GM19099 (cell line): Measurements from ENCODE around the gene SEC62.

Source experiments
- POLR2A ChIP-seq: IDR thresholded peaks from 3 replicates; pipeline ENCODE4 v1.6.1; 2011; ENCODE audit warnings: low read depth; ENCODE audit not compliant: insufficient read length; ENCODE audit errors: extremely low read depth

Gene SEC62

DNA sequence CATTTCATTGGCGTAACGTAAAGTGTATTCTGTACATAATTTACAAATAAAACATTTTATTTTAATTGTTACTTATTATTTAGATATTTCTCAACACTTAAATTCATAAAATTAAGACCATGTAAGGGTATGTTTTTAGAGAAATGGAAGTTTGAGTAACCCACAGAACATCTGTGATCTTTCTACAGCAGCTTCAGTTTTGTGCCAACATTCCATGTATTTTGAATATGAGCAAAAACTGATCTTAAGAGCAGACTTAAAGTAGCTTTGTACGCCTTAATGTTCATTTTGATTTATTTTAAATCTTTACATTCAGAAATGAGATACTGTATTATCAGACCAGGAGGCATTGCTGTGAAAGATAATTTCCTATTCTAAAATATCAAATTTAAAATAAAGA is 27.2 kb downstream of the SEC62 start:
- TF ChIP-seq POLR2A: no peak

DNA sequence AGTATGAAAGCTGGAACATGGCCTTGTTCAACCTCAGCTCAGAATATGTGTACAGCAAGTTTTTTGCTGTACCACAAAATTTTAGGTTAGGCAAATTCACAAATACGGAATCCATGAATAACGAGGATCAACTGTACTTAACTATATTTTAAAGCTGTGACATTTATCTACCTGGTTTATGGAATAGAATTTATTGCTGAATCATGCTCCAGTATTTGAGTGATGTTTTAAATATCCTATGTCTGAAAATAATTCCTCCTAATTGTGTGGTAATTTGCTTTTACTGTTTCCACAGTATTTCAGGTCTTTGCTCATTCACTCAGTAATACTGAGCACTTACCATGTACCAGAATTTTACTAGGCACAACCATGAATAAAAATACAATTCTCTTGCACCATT is 29.5 kb downstream of the SEC62 start:
- no peak for TF ChIP-seq POLR2A

DNA sequence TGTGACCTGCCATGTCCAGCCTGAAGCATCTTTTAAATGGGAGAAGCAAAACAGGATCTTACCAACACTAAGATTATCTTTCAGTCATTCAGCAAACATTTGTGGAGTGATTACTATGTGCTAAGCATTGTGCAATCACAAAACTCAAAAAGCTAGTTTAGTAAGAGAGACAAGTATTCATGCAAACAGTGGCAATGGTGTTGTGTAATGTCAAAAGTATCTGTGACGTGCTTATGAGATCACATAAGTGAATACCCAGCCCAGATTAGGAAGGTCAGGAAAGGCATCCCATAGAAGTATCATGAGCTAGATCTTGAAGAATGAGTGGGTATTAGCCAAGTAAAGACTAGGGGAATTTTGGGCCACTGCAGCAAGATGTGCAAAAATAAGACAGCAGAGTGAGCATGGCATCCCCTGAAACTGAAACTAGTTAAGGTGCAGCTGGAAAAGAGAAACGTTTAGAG is 32.1 kb downstream of the SEC62 start:
- TF ChIP-seq POLR2A: no peak

DNA sequence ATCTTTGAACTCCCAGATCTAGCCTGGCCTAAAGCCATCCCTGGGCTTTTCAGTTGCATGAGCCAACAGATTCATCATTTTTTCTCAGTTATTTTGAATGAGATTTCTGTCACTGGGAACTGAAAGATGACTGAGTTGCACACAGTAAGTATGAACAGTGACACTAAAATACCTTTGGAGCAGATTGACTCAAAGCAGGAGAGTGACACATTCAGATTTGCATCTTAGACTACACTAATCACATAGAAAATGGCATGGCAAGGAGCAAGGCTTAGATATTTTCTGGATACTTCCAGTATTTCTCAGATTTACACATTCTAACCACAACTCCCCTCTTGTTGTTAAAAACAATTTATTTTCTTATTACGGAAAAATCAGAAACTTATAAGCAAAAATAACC is 32.8 kb downstream of the SEC62 start:
- no peak for TF ChIP-seq POLR2A

DNA sequence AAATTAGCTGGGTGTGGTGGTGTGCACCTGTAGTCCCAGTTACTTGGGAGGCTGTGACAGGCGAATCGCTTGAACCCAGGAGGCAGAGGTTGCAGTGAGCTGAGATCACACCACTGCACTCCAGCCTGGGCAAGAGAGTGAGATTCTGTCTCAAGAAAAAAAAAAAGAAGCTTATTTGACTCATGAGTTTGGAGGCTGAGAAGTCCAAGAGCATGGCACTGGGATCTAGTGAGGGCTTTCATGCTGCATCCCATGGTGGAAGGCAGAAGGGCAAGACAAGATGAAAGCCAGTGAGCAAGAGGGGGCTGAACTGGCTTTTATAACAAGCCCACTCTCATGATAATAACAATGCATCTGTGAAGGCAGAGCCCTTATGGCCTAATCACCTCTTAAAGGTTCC is 33.4 kb downstream of the SEC62 start:
- TF ChIP-seq POLR2A: no peak

DNA sequence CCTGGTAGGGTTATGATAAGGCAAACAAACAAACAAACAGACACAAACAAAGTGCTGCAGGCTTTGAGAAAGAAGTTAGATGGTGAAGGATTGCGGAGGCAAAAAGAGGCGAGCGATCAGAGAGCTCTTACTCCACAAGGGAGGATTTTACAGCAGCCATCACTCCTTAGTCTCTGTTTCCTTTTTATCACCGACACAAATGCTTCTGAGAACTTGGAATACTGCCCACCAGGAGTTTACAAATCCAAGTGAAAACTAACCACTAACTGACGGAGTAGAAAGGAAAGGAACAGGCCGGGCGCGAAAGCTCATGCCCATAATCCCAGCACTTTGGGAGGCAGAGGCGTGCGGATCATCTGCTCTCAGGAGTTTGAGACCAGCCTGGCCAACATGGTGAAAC is 35.6 kb downstream of the SEC62 start:
- no peak for TF ChIP-seq POLR2A

DNA sequence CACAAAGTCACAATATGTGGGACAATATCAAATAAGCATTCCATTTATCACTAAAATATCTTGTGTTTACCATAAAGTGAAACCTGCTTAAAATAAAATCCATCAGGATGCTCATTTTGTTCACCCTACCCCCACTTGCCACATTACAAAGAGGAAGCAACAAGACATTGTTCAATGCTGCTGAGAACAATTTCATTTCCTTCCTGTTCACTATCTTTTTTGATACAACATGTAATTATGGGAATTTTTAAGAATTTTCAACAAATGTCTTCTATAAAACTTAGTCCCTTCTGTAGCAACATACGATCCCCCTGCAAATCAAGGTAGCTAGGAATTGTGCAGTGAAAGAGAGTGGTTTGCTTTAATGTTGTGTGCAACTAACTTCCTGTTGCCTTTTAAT is 36.3 kb downstream of the SEC62 start:
- no peak for TF ChIP-seq POLR2A

DNA sequence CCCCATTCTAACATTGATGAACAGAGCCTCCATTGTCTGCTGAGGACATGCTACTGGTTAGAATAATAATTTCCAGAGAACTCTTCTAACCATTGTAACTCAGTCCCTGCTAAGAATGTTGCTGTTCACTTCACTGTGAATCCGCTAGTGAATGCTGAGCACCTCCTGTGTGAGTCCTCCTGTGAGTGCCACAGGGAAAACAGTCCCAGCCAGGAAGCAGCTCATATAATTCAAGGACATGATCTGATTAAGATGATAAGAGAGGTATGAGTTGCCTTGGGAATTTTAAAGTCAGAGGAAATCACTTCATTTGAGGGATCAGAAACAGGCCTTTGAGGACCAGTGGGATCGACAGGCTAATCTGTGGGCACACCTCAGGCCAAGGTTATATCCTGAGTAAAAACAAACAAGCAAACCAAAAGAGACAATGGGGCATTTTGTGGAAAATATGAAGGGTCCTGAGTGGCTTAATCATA is 37.3 kb downstream of the SEC62 start:
- TF ChIP-seq POLR2A: no peak

DNA sequence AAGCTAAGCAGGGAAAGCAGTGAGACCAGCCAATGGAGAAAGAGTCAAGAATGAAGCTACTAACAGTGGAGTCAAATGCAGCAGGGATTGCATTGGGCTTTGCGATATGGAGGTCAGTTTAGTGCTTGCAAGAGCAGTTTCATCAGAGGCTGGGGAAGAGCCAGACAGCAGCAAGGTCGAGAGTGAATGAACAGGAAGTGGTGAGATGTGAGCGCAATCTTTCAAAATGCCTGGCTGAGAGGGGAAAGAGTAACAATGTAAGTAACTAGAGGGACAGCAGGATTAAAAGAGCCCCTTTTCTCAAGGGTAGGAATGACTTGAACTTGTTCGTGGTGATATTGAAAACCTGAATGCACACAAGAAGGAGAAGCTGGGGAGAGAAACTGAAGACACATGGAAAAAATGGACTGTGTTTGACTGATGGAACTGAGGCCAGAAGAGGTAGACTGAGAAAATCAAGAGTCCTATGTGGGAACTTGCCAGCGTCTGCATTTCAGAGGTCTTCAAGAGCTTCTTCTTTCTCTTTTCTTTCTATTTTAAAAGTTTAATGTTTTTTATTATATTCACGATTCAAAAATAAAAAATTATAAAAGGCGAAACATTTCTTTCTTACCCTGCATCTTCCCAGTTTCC is 40.5 kb downstream of the SEC62 start:
- TF ChIP-seq POLR2A: no peak

DNA sequence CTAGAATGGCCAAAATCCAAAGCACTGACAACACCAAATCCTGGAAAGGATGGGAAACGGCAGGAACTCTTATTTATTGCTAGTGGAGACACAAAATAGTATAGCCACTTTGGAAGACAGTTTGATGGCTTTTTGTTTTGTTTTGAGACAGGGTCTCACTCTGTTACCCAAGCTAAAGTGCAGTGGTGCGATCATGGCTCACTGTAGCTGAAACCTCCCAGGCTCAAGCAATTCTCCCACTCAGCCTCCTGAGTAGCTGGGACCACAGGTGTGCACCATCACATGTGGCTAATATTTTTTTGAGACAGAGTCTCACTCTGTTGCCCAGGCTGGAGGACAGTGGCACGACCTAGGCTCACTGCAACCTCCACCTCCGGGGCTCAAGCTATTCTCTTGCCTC is 43.9 kb downstream of the SEC62 start:
- TF ChIP-seq POLR2A: no peak

DNA sequence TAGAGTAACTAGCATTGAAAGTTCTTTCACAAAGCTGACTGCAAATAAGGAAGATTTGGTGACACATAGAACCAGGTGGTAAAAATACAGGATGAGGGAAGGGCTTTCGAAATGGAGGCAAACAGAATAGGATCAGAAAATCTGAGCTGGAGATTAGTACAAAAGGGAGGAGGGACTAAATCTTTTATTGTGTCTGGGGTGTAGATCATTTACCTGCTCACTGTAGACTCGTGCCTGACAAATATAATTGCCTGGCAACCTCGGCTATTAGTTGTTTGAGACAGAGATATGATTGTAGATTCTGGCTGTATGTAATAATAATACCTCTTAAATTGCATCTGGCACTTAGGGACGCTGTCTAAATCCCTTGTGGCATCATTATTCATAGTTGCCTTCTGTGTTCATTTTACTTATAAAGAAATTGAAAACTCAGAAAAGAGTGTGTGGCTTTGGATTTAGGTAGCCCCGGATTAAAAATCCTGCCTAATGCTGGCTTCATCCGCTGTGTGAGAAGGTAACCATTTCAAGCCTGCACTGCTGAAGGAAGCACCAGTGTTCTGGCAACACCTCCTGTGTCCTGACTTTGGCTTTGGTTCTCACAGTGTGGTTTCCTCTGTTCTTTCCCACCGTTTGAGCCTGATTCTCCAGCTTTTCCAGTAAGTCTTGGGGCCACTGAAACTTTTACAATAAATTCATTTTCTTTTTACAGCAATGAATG is 46.2 kb downstream of the SEC62 start:
- TF ChIP-seq POLR2A: no peak

DNA sequence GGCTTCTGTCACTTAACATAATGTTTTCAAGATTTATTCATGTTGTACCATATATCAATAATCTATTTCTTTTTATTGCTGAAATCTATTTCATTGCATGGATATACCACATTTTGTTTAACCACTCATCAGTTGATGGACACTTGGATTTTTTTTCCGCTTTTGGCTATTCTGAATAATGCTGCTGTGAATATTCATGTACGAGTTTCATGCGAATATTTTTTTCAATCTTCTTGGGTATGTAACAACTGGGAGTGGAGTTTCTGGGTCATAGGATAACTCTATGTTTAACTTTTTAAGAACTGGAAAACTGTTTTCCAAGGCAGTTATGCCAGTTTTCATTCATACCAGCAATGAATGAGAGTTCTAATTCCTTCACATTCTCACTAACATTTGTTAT is 49.5 kb downstream of the SEC62 start:
- no peak for TF ChIP-seq POLR2A

DNA sequence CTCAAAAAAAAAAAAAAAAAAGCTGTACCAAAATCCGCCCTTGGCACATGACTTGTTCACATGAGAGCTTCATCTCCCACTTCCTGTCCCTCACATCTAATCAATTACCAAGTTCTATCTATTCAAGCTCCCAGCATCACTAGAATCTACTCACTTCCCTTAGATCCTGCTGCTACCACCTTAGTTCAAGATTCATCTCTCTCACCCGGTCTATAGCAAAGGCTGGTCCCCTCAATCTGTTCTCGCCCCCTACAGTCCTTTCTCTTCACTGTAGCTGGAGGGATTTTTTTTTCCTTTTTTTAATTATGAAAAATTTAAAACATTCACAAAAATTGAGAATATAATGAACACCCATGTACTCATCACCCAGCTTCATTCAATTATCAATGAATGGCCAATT is 54.5 kb downstream of the SEC62 start:
- no peak for TF ChIP-seq POLR2A

DNA sequence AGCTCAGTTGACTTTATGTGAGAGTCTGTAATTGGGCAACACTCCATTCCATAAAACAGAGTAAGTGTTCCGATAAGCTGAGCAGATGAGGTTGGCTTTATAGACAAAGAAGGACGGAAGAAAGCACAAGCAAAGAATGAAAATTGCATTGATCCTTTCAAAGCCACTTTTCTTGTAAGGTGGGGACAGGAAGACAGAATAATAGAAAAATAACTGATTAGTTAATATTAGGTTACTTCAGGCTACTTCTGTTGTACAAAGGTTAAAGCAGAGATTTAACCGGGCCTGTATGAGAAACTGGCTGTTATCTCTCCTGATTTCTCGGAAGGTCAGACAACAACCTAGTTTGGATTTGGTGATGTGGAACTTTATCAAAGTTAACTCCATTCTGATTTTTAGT is 55.7 kb downstream of the SEC62 start:
- no peak for TF ChIP-seq POLR2A

DNA sequence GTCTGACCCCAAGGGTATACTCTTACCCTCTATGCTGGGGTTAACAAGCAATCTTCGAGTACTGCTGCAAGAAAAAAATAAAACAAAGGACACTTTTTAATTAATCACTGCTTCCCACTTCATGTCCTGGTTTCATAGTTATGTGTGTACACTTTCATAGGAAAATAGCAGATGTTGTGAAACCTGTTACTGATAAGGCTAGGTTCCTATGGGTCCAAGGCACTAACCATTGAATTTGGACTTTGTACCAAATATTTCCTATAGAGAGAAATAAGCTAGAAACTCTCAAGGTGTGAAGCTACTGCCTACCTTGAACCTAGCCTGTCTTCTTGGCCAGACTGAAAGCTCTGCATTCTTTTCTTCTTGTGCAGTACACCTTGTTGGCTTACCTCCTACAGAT is 56.6 kb downstream of the SEC62 start:
- no peak for TF ChIP-seq POLR2A

DNA sequence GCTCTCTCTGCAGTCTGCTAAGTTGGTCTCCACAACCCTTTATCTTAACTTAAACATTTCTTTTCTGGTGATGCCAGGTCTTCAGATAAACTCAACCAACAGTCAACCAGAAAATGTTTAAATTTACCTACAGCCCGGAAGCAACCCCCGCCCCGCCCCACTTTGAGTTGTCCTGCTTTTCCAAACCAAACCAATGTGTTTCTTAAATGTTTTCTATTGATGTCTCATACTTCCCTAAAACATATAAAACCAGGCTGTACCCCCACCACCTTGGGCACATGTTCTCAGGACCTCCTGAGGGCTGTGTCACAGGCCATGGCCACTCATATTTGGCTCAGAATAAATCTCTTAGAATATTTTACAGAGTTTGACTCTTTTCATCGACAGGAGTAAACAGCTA is 58.0 kb downstream of the SEC62 start:
- no peak for TF ChIP-seq POLR2A
